GM12801 (cell line): ENCODE data around the gene GPT2.

Source experiments
- CTCF ChIP-seq: IDR thresholded peaks from one replicate; pipeline ENCODE4 v1.5.1; 2011; ENCODE audit warnings: control low read depth; ENCODE audit not compliant: insufficient read length; ENCODE audit errors: extremely low read depth

GPT2 gene

GRCh38 chr16:46904471-46904870 is 20.3 kb downstream of the GPT2 start:
- TF ChIP-seq CTCF, result no peak

GRCh38 chr16:46906360-46907060 is 22.3 kb downstream of the GPT2 start:
- no peak for TF ChIP-seq CTCF

- TF ChIP-seq CTCF, result no peak
Measured at GRCh38 chr16:46907061-46907774, 23.1 kb downstream of the GPT2 start.

- no peak for TF ChIP-seq CTCF
Measured at GRCh38 chr16:46908540-46909372, 24.6 kb downstream of the GPT2 start.

- TF ChIP-seq CTCF, result no peak
Measured at GRCh38 chr16:46911038-46911437, 26.9 kb downstream of the GPT2 start.

GRCh38 chr16:46911650-46912049 is 27.5 kb downstream of the GPT2 start:
- no peak for TF ChIP-seq CTCF

GRCh38 chr16:46914556-46915201 is 30.5 kb downstream of the GPT2 start:
- no peak for TF ChIP-seq CTCF
